NCI-H2227 treated with DMSO at 0.1 percent for 48 hours (cell line): ENCODE measurements around the gene ATP6V1G1.

Source experiments
- DNase-seq: peaks from one replicate; lab custom pipeline; 2025; lab: John Stamatoyannopoulos, UW

ATP6V1G1 gene

DNA sequence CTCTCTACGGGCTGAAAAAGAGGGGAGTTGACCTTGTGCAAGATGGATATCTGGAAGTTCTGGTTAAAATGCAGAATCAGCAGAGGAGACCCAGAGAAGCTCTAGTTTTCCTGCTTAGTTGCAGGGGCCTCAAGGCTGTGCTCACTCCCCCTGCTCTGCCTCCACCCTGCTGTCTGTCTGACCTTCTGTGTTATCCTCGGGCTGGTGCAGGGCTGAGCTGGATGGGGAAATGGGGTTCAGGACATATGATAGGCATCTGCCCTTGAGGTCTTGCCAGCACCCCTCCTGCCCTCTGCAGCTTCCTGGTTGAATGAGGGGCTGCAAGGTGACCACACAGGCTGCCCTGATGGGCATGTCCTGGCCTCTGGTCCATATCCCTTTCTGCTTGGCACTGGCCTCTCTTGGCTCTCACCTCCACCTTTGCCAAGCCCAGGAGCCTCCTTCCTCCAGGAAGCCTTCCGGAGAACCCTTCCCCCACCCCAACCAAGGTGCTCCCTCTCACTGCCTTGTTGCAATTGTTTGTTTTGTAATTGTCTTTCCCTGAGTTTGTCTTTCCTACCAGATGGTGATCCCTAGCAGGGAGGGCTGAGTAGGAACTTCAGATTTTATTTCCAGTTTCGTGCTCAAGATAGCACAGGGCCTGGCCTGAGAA, 24.8 kb downstream of the ATP6V1G1 start:
- DNase-seq = no peak

GRCh38 chr9:114613087-114613486, 25.5 kb downstream of the ATP6V1G1 start:
- DNase-seq = no peak

DNA sequence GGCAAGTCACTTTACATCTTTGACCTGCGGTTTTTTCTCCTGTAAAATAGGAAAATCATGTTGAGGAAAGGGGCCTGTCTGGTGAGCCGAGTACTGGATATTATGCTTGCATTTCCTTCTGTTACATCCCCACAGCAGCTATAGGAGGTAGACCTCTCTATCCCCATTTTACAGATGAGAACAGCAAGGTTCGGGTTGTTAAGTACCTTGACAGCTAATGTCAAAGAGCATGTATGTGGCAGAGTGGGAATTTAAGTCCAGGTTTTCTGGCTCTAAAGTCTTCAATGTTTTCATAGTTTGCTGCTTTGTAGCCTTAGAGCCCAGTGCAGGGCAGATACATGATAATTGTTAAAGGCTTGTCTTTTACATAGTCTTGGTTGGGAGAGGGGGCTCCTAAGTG, 26.4 kb downstream of the ATP6V1G1 start:
- no peak for DNase-seq

GRCh38 chr9:114614373-114614772, 26.8 kb downstream of the ATP6V1G1 start:
- DNase-seq = no peak

DNA sequence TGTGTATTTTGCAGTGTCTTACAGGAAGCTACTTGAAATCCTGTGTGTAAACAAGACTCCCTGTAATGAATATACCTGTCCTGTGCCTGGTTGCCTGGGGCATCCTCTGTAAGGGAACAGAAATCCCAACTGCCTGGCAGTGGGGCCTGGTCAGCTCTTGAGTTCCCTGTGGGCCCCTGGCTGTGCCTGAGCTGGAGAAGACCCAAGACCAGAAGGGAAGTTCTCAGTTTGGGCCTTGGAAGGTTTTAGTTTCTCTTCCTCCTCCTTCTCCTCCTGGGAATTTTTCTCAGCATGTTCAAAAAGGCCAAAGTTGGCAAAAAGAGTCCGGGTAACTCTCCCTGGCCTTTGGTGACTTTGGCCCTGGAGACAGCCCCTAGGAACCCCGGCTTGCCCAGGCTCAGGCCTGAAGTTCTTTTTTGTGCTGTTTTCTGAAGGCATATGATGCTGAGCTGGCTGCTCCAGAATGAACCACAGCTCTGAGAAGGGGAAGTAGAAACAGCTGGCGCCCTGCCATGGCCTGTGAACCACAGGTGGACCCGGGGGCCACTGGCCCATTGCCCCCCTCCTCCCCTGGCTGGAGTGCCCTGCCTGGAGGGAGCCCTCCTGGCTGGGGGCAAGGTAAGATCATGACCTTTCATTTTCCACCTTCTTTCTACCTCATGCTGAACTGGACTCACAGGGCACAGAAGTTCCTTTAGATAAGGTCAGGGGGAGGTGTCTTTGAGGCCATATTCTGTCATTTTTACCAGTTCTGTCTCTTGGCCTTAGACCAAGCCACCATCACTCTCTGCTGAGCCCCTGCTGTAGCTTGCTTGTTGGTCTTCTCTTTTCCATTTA, 29.3 kb downstream of the ATP6V1G1 start:
- no peak for DNase-seq

- DNase-seq = no peak
These were observed 31.7 kb downstream of the ATP6V1G1 start for GRCh38 chr9:114619191-114619761.

DNA sequence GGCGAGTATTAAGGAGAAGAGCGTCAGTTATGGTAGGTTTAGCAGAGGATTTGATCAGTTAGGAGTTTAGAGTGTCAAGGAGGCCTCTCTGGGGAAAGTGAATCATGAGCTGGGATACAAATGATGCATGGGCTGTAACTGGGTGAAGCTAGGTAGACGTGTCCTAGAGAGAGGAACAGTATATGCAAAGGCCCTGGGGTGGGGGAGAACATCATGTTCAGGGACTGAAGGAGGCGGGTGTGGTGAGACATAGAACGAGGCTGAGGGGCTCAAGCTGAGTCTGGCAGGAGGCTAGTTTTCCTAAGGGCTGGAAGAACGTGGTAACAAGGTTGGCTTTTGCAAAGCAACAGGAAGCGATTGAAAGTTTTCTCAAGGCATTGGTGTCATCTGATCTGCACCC, 34.0 kb downstream of the ATP6V1G1 start:
- no peak for DNase-seq

- DNase-seq = no peak
These were observed 34.5 kb downstream of the ATP6V1G1 start for GRCh38 chr9:114621975-114622609.

GRCh38 chr9:114624677-114625076, 37.1 kb downstream of the ATP6V1G1 start:
- DNase-seq = no peak

GRCh38 chr9:114626415-114627020, 38.9 kb downstream of the ATP6V1G1 start:
- no peak for DNase-seq

GRCh38 chr9:114627553-114627952, 40.0 kb downstream of the ATP6V1G1 start:
- DNase-seq = no peak

GRCh38 chr9:114629563-114630090, 42.1 kb downstream of the ATP6V1G1 start:
- no peak for DNase-seq

- DNase-seq = no peak
These were observed 43.6 kb downstream of the ATP6V1G1 start for GRCh38 chr9:114631166-114631565.

DNA sequence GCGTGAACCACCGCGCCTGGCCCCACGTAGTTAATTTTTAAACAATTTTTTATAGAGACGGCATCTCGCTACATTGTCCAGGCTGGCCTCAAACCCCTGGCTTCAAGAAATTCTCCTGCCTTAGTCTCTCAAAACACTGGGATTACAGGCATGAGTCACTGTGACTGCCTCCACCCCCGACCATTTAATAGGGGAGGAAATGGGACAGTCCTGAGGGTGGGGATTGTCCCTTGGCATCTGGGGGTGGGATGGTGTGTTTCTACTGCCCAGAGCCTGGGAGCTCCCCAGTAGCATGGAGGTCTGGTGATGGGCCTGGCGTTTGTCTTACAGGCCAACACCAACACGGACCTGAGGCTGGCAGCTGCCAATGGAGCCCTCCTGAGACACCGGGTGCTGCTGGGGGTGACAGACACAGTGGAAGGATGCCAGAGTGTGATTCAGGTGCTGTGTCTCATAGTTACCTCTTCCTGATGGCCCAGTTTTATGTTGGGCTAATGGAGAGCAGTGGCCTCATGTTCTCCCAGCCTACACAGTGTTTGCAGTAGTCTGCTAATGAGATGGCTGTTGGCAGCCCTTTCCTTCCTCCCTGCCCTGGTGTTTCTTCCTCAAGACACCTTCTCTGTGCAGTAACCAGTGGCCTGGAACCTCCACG, 46.0 kb downstream of the ATP6V1G1 start:
- no peak for DNase-seq

- no peak for DNase-seq
These were observed 46.8 kb downstream of the ATP6V1G1 start for GRCh38 chr9:114634387-114634786.

GRCh38 chr9:114638404-114638803, 50.8 kb downstream of the ATP6V1G1 start:
- DNase-seq = no peak

DNA sequence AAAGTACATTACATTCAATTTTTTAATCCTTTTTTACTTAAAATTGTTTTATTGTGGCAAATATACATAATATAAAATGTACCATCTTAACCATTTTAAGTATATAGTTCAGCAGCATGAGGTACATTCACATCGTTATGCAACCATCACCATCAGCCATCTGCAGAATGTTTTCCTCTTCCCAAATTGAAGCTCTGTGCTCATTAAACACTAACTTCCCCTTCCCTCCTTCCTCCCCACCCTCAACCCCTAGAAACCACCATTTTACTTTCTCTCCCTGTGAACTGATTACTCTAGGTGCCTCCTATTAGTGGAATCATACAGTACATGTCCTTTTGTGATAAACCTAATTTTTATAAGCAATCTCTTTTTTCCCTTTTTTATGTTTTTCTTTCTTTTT, 54.4 kb downstream of the ATP6V1G1 start:
- DNase-seq = no peak

- no peak for DNase-seq
These were observed 55.4 kb downstream of the ATP6V1G1 start for GRCh38 chr9:114643001-114643400.

DNA sequence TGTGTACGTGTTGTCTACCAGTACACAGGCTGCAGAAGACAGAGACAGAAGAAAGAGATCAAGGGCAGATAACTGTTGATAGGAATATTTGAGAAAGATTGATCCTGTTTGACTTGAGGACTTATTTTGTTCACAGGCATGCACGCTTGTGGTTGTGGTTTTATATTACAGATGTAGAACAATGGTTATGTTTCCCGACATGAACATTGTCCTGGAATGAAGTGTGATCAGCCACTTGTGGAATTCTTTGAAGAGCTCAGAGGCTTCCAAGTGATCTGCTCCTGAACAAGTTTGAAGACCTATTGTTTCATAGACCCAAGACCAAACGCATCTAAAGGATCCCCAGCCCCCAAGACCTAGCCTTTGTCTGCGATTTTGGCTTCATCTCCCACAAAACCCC, 56.3 kb downstream of the ATP6V1G1 start:
- no peak for DNase-seq
